WTC11 (cell line): ENCODE measurements around the gene RNF212B. TPM values are rescaled to one million over a fixed set of nuclear protein-coding genes. Genes with fewer than 3 reads are reported as not detected.

Experiments
- ATAC-seq: fragments of 200-7000 bp; cut with Tn5 transposase; 2 replicates; pipeline ENCODE4 v1.10.0; 2021; ENCODE audit warnings: mild to moderate bottlenecking, moderate library complexity
- CTCF ChIA-PET: fragments of 300-600 bp; sonication (Branson Sonifier 250); formaldehyde crosslinking; loops from one replicate; lab custom pipeline; 2021; ENCODE audit warnings: antibody characterized with exemption; lab: Charles Lee
- POLR2A ChIA-PET: fragments of 350-600 bp; sonication (Branson Sonifier 250); formaldehyde crosslinking; loops from one replicate; lab custom pipeline; 2021; ENCODE audit warnings: antibody characterized with exemption; lab: Charles Lee
- DNase-seq: peaks from one replicate; pipeline ENCODE4 v3.0.0; 2021; ENCODE audit warnings: low spot score
- H3K27ac Mint-ChIP-seq: 2 replicates; pipeline ENCODE4 v1.8.0; 2021; ENCODE audit warnings: mixed read lengths
- H3K27me3 Mint-ChIP-seq: 2 replicates; pipeline ENCODE4 v1.8.0; 2021; ENCODE audit warnings: low read depth, mild to moderate bottlenecking, moderate library complexity, mixed read lengths
- H3K36me3 Mint-ChIP-seq: 2 replicates; pipeline ENCODE4 v1.8.0; 2021; ENCODE audit warnings: mixed read lengths
- H3K4me1 Mint-ChIP-seq: 2 replicates; pipeline ENCODE4 v1.8.0; 2022; ENCODE audit warnings: mixed read lengths
- H3K4me3 Mint-ChIP-seq: 2 replicates; pipeline ENCODE4 v1.8.0; 2021; ENCODE audit warnings: mild to moderate bottlenecking, moderate library complexity, mixed read lengths
- H3K9me3 Mint-ChIP-seq: 2 replicates; pipeline ENCODE4 v1.8.0; 2021; ENCODE audit warnings: mixed read lengths
- ARID4B ChIP-seq: sonication (generic); formaldehyde crosslinking; IDR thresholded peaks from 2 replicates; pipeline ENCODE4 v1.8.0; 2023; ENCODE audit warnings: missing genetic modification reagents, mild to moderate bottlenecking, borderline replicate concordance
- CBFB ChIP-seq: sonication (generic); formaldehyde crosslinking; IDR thresholded peaks from 2 replicates; pipeline ENCODE4 v1.8.1; 2022; ENCODE audit warnings: mild to moderate bottlenecking, low read depth, missing genetic modification reagents
- EMX1 ChIP-seq: fragments of 250-450 bp; sonication (Bioruptor Pico); IDR thresholded peaks from 2 replicates; pipeline ENCODE4 v1.8.0; 2021; ENCODE audit warnings: mild to moderate bottlenecking
- FOXJ3 ChIP-seq: sonication (generic); formaldehyde crosslinking; IDR thresholded peaks from 2 replicates; pipeline ENCODE4 v1.9.0; 2021; ENCODE audit warnings: missing genetic modification reagents, mild to moderate bottlenecking, borderline replicate concordance
- FOXP4 ChIP-seq: sonication (generic); formaldehyde crosslinking; IDR thresholded peaks from 2 replicates; pipeline ENCODE4 v1.8.0; 2022; ENCODE audit warnings: mild to moderate bottlenecking, missing genetic modification reagents
- GRHL2 ChIP-seq: fragments of 250-450 bp; sonication (Bioruptor Pico); IDR thresholded peaks from 2 replicates; pipeline ENCODE4 v1.8.0; 2022; ENCODE audit warnings: mild to moderate bottlenecking, moderate library complexity; ENCODE audit not compliant: insufficient replicate concordance, severe bottlenecking
- GTF2I ChIP-seq: fragments of 250-450 bp; sonication (Bioruptor Pico); conservative IDR thresholded peaks from 2 replicates; pipeline ENCODE4 v1.4.0; 2021; ENCODE audit warnings: mild to moderate bottlenecking
- HMGA2 ChIP-seq: fragments of 250-450 bp; sonication (Bioruptor Pico); IDR thresholded peaks from 2 replicates; pipeline ENCODE4 v1.4.0; 2021; ENCODE audit warnings: mild to moderate bottlenecking, moderate library complexity
- NFE2L1 ChIP-seq: sonication (generic); formaldehyde crosslinking; IDR thresholded peaks from 2 replicates; pipeline ENCODE4 v1.8.1; 2023; ENCODE audit warnings: missing genetic modification reagents
- NR1H2 ChIP-seq: sonication (generic); formaldehyde crosslinking; IDR thresholded peaks from 2 replicates; pipeline ENCODE4 v1.9.0; 2021; ENCODE audit warnings: mild to moderate bottlenecking, moderate library complexity, missing genetic modification reagents
- OVOL2 ChIP-seq: fragments of 250-450 bp; sonication (Bioruptor Pico); IDR thresholded peaks from 2 replicates; pipeline ENCODE4 v1.9.0; 2021; ENCODE audit warnings: mild to moderate bottlenecking, borderline replicate concordance
- RORB ChIP-seq: fragments of 250-450 bp; sonication (Bioruptor Pico); IDR thresholded peaks from 2 replicates; pipeline ENCODE4 v1.9.0; 2021; ENCODE audit warnings: mild to moderate bottlenecking
- SMAD3 ChIP-seq: sonication (generic); formaldehyde crosslinking; IDR thresholded peaks from 2 replicates; pipeline ENCODE4 v1.8.0; 2022; ENCODE audit warnings: missing genetic modification reagents, mild to moderate bottlenecking, borderline replicate concordance
- TP53 ChIP-seq: sonication (generic); formaldehyde crosslinking; IDR thresholded peaks from 2 replicates; pipeline ENCODE4 v1.8.1; 2023; ENCODE audit warnings: mild to moderate bottlenecking, missing genetic modification reagents
- ZBTB43 ChIP-seq: sonication (generic); formaldehyde crosslinking; IDR thresholded peaks from 2 replicates; pipeline ENCODE4 v1.8.1; 2023; ENCODE audit warnings: mild to moderate bottlenecking, missing genetic modification reagents
- ZNF219 ChIP-seq: sonication (generic); formaldehyde crosslinking; IDR thresholded peaks from 2 replicates; pipeline ENCODE4 v1.8.0; 2023; ENCODE audit warnings: missing genetic modification reagents, mild to moderate bottlenecking, borderline replicate concordance
- ZNF317 ChIP-seq: sonication (generic); formaldehyde crosslinking; IDR thresholded peaks from 2 replicates; pipeline ENCODE4 v1.8.1; 2023; ENCODE audit warnings: low read depth, mild to moderate bottlenecking, moderate library complexity, missing genetic modification reagents, borderline replicate concordance
- ZNF532 ChIP-seq: fragments of 250-450 bp; sonication (Bioruptor Pico); IDR thresholded peaks from 2 replicates; pipeline ENCODE4 v1.9.0; 2021; ENCODE audit warnings: mild to moderate bottlenecking, borderline replicate concordance
- ZNF671 ChIP-seq: fragments of 250-450 bp; sonication (Bioruptor Pico); IDR thresholded peaks from 2 replicates; pipeline ENCODE4 v1.8.0; 2021; ENCODE audit warnings: mild to moderate bottlenecking
- total RNA-seq: library from RNA; stranded (reverse); gene quantifications from 3 replicates; pipeline ENCODE4 v1.2.3, GENCODE V29; 2021
- TF ChIP-seq, protein P1 (sequence below): fragments of 200-600 bp; IDR thresholded peaks from 2 replicates; pipeline ENCODE4 v1.8.0; 2022; ENCODE audit warnings: antibody characterized with exemption

The RNF212B gene
- total RNA-seq, 1 experiment from 2014 or later = 0.46 TPM

- Mint-ChIP-seq H3K4me1 (peaks cover 52% of the 10 kb centered on the region), H3K27me3 (no peaks in the 10 kb centered on the region), H3K9me3 (no peaks in the 10 kb centered on the region), H3K4me3 (no peak overlapping the region), H3K27ac (no peak overlapping the region), H3K36me3 (no peaks in the 10 kb centered on the region; the same call in 1 of the 2 replicates)
- CTCF ChIA-PET = interaction anchor here (0.6 to 0.7 kb wide), 2 partner anchors 81 to 1011 kb away, joined by 3 read pairs; partner anchors contain the start of gene CHMP4A
- no peak for TF ChIP-seq FOXJ3 (CRISPR knock-in tag)
- TF ChIP-seq ZBTB43 (CRISPR knock-in tag) = no peak
- no peak for TF ChIP-seq ZNF317 (CRISPR knock-in tag)
- TF ChIP-seq ZNF671 (CRISPR knock-in tag) = no peak
- no peak for TF ChIP-seq NR1H2 (CRISPR knock-in tag)
- TF ChIP-seq GRHL2 = no peak
- TF ChIP-seq GTF2I = no peak
- no peak for TF ChIP-seq CBFB (CRISPR knock-in tag)
- TF ChIP-seq FOXP4 = no peak
- TF ChIP-seq NFE2L1 (CRISPR knock-in tag) = no peak
- TF ChIP-seq EMX1 = no peak
- TF ChIP-seq TP53 = no peak
- no peak for TF ChIP-seq HMGA2 (CRISPR knock-in tag)
- TF ChIP-seq SMAD3 = no peak
- TF ChIP-seq RORB (CRISPR knock-in tag) = no peak
- TF ChIP-seq ZNF219 (CRISPR knock-in tag) = no peak
- TF ChIP-seq, protein P1, sequence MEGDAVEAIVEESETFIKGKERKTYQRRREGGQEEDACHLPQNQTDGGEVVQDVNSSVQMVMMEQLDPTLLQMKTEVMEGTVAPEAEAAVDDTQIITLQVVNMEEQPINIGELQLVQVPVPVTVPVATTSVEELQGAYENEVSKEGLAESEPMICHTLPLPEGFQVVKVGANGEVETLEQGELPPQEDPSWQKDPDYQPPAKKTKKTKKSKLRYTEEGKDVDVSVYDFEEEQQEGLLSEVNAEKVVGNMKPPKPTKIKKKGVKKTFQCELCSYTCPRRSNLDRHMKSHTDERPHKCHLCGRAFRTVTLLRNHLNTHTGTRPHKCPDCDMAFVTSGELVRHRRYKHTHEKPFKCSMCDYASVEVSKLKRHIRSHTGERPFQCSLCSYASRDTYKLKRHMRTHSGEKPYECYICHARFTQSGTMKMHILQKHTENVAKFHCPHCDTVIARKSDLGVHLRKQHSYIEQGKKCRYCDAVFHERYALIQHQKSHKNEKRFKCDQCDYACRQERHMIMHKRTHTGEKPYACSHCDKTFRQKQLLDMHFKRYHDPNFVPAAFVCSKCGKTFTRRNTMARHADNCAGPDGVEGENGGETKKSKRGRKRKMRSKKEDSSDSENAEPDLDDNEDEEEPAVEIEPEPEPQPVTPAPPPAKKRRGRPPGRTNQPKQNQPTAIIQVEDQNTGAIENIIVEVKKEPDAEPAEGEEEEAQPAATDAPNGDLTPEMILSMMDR = no peak
- DNase-seq (no peak), ATAC-seq (no peak)
- POLR2A ChIA-PET = no interaction called here
These were observed 35.7 kb upstream of the RNF212B start for GRCh38 chr14:23202001-23202400.

- ATAC-seq (no peak; the same call in 1 of the 2 replicates), DNase-seq (no peak)
- Mint-ChIP-seq H3K27ac (peak overlapping the region; percentile 99), H3K27me3 (no peaks in the 10 kb centered on the region), H3K4me3 (peak overlapping the region; percentile 61), H3K36me3 (no peaks in the 10 kb centered on the region; the same call in 1 of the 2 replicates), H3K4me1 (peaks cover 42% of the 10 kb centered on the region), H3K9me3 (no peaks in the 10 kb centered on the region)
- ChIA-PET POLR2A (interaction anchor here (1.4 kb wide), 1 partner anchor 111 kb away, joined by 6 read pairs; the partner anchor contains the start of genes ACIN1 and C14orf119), CTCF (interaction anchor here (1.0 to 4.3 kb wide), 6 partner anchors 22 to 220 kb away, joined by 3 to 34 read pairs (median 4); no protein-coding TSS in a partner anchor)
- TF ChIP-seq ZNF532 (no peak), OVOL2 (CRISPR knock-in tag) (no peak), ARID4B (no peak)
These were observed 31.2 kb upstream of the RNF212B start for GRCh38 chr14:23206422-23207145.
